K562 (cell line): ENCODE results near the gene CC2D1A. TPM values are rescaled to one million over a fixed set of nuclear protein-coding genes. Genes with fewer than 3 reads are reported as not detected.

Experiments used
- CEBPB ChIP-seq: fragments of 450-650 bp; IDR thresholded peaks from 2 replicates; pipeline ENCODE4 v1.6.1; 2016; ENCODE audit warnings: missing genetic modification characterization, missing compliant biosample characterization
- CTBP1 ChIP-seq: fragments of 450-650 bp; IDR thresholded peaks from 2 replicates; pipeline ENCODE4 v1.6.1; 2016; ENCODE audit warnings: borderline replicate concordance
- EGR1 ChIP-seq: fragments of 450-650 bp; conservative IDR thresholded peaks from 2 replicates; pipeline ENCODE4 v1.6.1; 2017; ENCODE audit warnings: mild to moderate bottlenecking
- FOXP1 ChIP-seq: sonication (generic); formaldehyde crosslinking; IDR thresholded peaks from 2 replicates; pipeline ENCODE4 v1.8.0; 2022; ENCODE audit warnings: mild to moderate bottlenecking, missing genetic modification reagents
- KLF6 ChIP-seq: fragments of 250-450 bp; sonication (Bioruptor Pico); IDR thresholded peaks from 2 replicates; pipeline ENCODE4 v1.4.0; 2020; ENCODE audit warnings: mild to moderate bottlenecking, moderate library complexity, borderline replicate concordance
- MCM7 ChIP-seq, 2 experiments: fragments of 450-650 bp; IDR thresholded peaks; 2 replicates each; pipeline ENCODE4 v1.6.1; 2016 to 2018
- MYNN ChIP-seq, 2 experiments: sonication (generic); formaldehyde crosslinking in 1 of 2; IDR thresholded peaks; 2 replicates each; pipeline versions ENCODE4 v1.5.0 to v1.6.1; 2016 to 2020; ENCODE audit warnings: antibody characterized with exemption in 1 of 2, missing genetic modification reagents in 1 of 2
- NCOA2 ChIP-seq, 2 experiments: fragments of 450-650 bp; IDR thresholded peaks; 2 replicates each; pipeline ENCODE4 v1.6.1; 2018; ENCODE audit warnings: mild to moderate bottlenecking in 2 of 2, moderate library complexity in 1 of 2; ENCODE audit not compliant: partially characterized antibody in 2 of 2
- NFIX ChIP-seq: fragments of 250-450 bp; sonication (Bioruptor Pico); IDR thresholded peaks from 2 replicates; pipeline ENCODE4 v1.4.0; 2020; ENCODE audit warnings: low read depth, mild to moderate bottlenecking, moderate library complexity
- RBM14 ChIP-seq: fragments of 200-400 bp; formaldehyde crosslinking; IDR thresholded peaks from 2 replicates; pipeline ENCODE4 v1.6.1; 2018; ENCODE audit warnings: low read depth, mild to moderate bottlenecking, low read length, moderate library complexity, borderline replicate concordance; ENCODE audit not compliant: insufficient read depth
- TOE1 ChIP-seq, 2 experiments: fragments of 450-650 bp in 1 of 2; sonication (generic) in 1 of 2; formaldehyde crosslinking in 1 of 2; IDR thresholded peaks; 2 replicates each; pipeline versions ENCODE4 v1.7.1 to v1.8.0; 2016 to 2022; ENCODE audit warnings: borderline replicate concordance in 2 of 2, mild to moderate bottlenecking in 2 of 2, antibody characterized with exemption in 1 of 2, inconsistent platforms in 1 of 2, low read depth in 1 of 2, missing genetic modification reagents in 1 of 2, moderate library complexity in 1 of 2
- ZNF274 ChIP-seq: IDR thresholded peaks from 2 replicates; pipeline ENCODE4 v1.6.1; 2011; ENCODE audit warnings: low read depth, mild to moderate bottlenecking, low read length, moderate library complexity, borderline replicate concordance
- ZNF41 ChIP-seq: fragments of 250-450 bp; sonication (Bioruptor Pico); conservative IDR thresholded peaks from 2 replicates; pipeline ENCODE4 v1.4.0; 2020; ENCODE audit warnings: mild to moderate bottlenecking
- ZNF655 ChIP-seq: fragments of 250-450 bp; sonication (Bioruptor Pico); IDR thresholded peaks from 2 replicates; pipeline ENCODE4 v1.5.0; 2021
- ZNF764 ChIP-seq: fragments of 250-450 bp; sonication (Bioruptor Pico); IDR thresholded peaks from 2 replicates; pipeline ENCODE4 v1.4.0; 2020; ENCODE audit warnings: low read depth, mild to moderate bottlenecking, moderate library complexity
- polyA plus RNA-seq, 8 experiments: library from polyadenylated mRNA; depleted of rRNA in 4 of 8; stranded (reverse) in 5 of 8; unstranded in 3 of 8; fragments of >200 nt; fragmentation: Nextera tagmentation in 2 of 8; fragmentation: Illumina TruSeq in 1 of 8; extraction: Ambion mirVana in 2 of 8; extraction: Trizol in 1 of 8; gene quantifications; 2 replicates each; pipeline versions ENCODE4 v1.2.1 to v1.2.3, GENCODE V29; 2011 to 2014; ENCODE audit warnings: inconsistent platforms in 1 of 8, missing spikeins in 1 of 8
- total RNA-seq, 7 experiments: library from RNA; depleted of rRNA in 6 of 7; stranded (reverse); fragments of >200 nt in 6 of 7; fragmentation: Illumina TruSeq in 2 of 7; extraction: Trizol in 2 of 7; gene quantifications; 2 replicates each; pipeline versions ENCODE4 v1.2.1 to v1.2.3, GENCODE V29; 2011 to 2021; ENCODE audit warnings: low replicate concordance in 1 of 7
- TF ChIP-seq, protein P1 (sequence below): fragments of 450-650 bp; formaldehyde crosslinking; conservative IDR thresholded peaks from 2 replicates; pipeline ENCODE4 v1.4.0; 2022; ENCODE audit warnings: mild to moderate bottlenecking, missing genetic modification characterization
- TF ChIP-seq, protein P2 (sequence below): fragments of 450-650 bp; IDR thresholded peaks from 2 replicates; pipeline ENCODE4 v1.6.1; 2016; ENCODE audit warnings: borderline replicate concordance
- TF ChIP-seq, protein P3 (sequence below), 2 experiments: fragments of 450-650 bp; IDR thresholded peaks; 2 replicates each; pipeline ENCODE4 v1.6.1; 2016

The CC2D1A gene
- total and polyA plus RNA-seq, 9 of the 15 experiments (the other 6 are each of a cell fraction or from before 2014, with no cell fraction given) = 0.32 to 31.0 (median 12.9) TPM

DNA sequence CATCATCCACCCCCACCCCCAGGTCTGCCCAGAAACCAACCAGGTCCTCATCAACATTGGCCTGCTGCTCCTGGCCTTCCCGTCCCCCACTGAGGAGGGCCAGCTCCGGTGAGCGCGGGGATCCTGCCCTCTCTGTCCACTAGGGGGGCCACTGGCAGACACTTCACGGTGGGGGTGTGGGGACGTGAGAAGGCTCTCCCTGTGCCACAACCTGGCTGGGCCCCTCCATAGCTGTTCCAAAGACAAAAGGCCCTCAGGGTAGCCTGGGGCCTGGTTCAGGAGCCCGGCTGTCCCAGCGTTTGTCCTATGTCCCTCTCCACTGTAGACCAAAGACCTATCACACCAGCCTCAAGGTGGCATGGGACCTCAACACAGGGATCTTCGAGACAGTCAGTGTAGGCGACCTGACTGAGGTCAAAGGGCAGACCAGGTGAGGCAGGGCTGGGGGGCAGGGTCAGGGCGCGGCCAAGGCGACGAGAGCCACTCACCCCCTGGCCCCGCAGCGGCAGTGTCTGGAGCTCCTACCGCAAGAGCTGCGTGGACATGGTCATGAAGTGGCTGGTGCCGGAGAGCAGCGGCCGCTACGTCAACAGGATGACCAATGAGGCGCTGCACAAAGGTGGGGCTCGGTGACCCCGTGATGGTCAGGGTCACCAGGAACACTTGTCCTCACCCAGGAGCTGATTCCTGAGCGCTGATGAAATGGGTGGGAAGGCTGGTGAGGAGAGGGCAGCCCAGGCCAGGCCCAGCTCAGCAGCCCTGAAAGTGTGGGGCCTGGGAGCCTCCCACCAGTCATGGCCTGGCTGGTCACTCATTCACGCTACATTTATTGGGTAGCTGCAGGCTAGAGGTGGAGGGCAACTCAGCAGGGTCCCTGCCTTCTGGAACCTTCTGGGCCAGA lies 54.2 kb downstream of the CC2D1A start (continued):
- TF ChIP-seq RBM14 (no peak), ZNF274 (no peak), CTBP1 (no peak), MCM7 (IDR thresholded peaks at IDR 0.05) (no peak), NFIX (CRISPR knock-in tag) (no peak), FOXP1 (CRISPR knock-in tag) (no peak), TOE1 (IDR thresholded peaks at IDR 0.05; ENCODE audit: borderline replicate concordance) (no peak), TOE1 (CRISPR knock-in tag; IDR thresholded peaks at IDR 0.05; ENCODE audit: borderline replicate concordance, low read depth) (no peak), CEBPB (no peak), ZNF655 (CRISPR knock-in tag) (no peak), MYNN (IDR thresholded peaks at IDR 0.05) (no peak), MYNN (CRISPR knock-in tag; IDR thresholded peaks at IDR 0.05) (no peak), ZNF41 (CRISPR knock-in tag) (no peak), EGR1 (no peak), KLF6 (CRISPR knock-in tag) (no peak), ZNF764 (CRISPR knock-in tag) (no peak), NCOA2 (IDR thresholded peaks at IDR 0.05; ENCODE audit: partially characterized antibody in 2 of 2) (no peak)
- TF ChIP-seq, protein P1, sequence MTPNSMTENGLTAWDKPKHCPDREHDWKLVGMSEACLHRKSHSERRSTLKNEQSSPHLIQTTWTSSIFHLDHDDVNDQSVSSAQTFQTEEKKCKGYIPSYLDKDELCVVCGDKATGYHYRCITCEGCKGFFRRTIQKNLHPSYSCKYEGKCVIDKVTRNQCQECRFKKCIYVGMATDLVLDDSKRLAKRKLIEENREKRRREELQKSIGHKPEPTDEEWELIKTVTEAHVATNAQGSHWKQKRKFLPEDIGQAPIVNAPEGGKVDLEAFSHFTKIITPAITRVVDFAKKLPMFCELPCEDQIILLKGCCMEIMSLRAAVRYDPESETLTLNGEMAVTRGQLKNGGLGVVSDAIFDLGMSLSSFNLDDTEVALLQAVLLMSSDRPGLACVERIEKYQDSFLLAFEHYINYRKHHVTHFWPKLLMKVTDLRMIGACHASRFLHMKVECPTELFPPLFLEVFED (CRISPR knock-in tag) = no peak
- TF ChIP-seq, protein P2, sequence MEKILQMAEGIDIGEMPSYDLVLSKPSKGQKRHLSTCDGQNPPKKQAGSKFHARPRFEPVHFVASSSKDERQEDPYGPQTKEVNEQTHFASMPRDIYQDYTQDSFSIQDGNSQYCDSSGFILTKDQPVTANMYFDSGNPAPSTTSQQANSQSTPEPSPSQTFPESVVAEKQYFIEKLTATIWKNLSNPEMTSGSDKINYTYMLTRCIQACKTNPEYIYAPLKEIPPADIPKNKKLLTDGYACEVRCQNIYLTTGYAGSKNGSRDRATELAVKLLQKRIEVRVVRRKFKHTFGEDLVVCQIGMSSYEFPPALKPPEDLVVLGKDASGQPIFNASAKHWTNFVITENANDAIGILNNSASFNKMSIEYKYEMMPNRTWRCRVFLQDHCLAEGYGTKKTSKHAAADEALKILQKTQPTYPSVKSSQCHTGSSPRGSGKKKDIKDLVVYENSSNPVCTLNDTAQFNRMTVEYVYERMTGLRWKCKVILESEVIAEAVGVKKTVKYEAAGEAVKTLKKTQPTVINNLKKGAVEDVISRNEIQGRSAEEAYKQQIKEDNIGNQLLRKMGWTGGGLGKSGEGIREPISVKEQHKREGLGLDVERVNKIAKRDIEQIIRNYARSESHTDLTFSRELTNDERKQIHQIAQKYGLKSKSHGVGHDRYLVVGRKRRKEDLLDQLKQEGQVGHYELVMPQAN = no peak
- TF ChIP-seq, protein P3, sequence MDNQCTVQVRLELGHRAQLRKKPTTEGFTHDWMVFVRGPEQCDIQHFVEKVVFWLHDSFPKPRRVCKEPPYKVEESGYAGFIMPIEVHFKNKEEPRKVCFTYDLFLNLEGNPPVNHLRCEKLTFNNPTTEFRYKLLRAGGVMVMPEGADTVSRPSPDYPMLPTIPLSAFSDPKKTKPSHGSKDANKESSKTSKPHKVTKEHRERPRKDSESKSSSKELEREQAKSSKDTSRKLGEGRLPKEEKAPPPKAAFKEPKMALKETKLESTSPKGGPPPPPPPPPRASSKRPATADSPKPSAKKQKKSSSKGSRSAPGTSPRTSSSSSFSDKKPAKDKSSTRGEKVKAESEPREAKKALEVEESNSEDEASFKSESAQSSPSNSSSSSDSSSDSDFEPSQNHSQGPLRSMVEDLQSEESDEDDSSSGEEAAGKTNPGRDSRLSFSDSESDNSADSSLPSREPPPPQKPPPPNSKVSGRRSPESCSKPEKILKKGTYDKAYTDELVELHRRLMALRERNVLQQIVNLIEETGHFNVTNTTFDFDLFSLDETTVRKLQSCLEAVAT (IDR thresholded peaks at IDR 0.05) = no peak
